A549 (cell line): ENCODE data around the gene KNCN. TPM values are rescaled to one million over a fixed set of nuclear protein-coding genes. Genes with fewer than 3 reads are reported as not detected.

Experiments used
- ATAC-seq, 2 experiments: fragments of 200-7000 bp in 1 of 2; fragments of >200 bp in 1 of 2; cut with Nextera tagmentation in 1 of 2; cut with Tn5 transposase in 1 of 2; 3 replicates each; pipeline versions ENCODE4 v1.8.0 to v1.9.1; 2018 to 2020; ENCODE audit warnings: mild to moderate bottlenecking in 1 of 2, moderate library complexity in 1 of 2
- CTCF ChIA-PET: fragments of 300-600 bp; sonication (Branson Sonifier 250); formaldehyde crosslinking; extraction: SDS; loops from one replicate; lab custom pipeline; 2021; ENCODE audit warnings: antibody characterized with exemption, inconsistent platforms; lab: Yijun Ruan, JAX
- POLR2A ChIA-PET: fragments of 350-600 bp; formaldehyde crosslinking; extraction: SDS; loops from one replicate; lab custom pipeline; 2021; ENCODE audit warnings: antibody characterized with exemption, inconsistent platforms; lab: Yijun Ruan, JAX
- DNase-seq, 2 experiments: peaks; one replicate each; pipeline versions ENCODE4 v3.0.0 to v3.0.0-alpha.2; 2011 to 2016; ENCODE audit warnings: low read depth in 1 of 2, low spot score in 1 of 2
- FAIRE-seq: peaks from 2 replicates; lab custom pipeline; 2011; peaks lifted over from hg19 to GRCh38; lab: Jason Lieb, UNC
- H3K27ac ChIP-seq, 2 experiments: fragments of >200 bp; sonication (Bioruptor Twin); formaldehyde crosslinking; 3 replicates each; pipeline ENCODE4 v1.5.1; 2016 to 2017
- H3K4me1 ChIP-seq: fragments of >200 bp; sonication (Bioruptor Twin); formaldehyde crosslinking; 3 replicates; pipeline ENCODE4 v1.6.1; 2016
- H3K4me2 ChIP-seq: fragments of >200 bp; sonication (Bioruptor Twin); formaldehyde crosslinking; 3 replicates; pipeline ENCODE4 v1.6.1; 2016
- H3K4me3 ChIP-seq: fragments of >200 bp; sonication (Bioruptor Twin); formaldehyde crosslinking; 3 replicates; pipeline ENCODE4 v1.5.1; 2016
- H3K9me3 ChIP-seq: fragments of >200 bp; sonication (Bioruptor Twin); formaldehyde crosslinking; 3 replicates; pipeline ENCODE4 v1.6.1; 2016
- CHD4 ChIP-seq: fragments of 200-600 bp; sonication (generic); IDR thresholded peaks from 2 replicates; pipeline ENCODE4 v1.6.1; 2016; ENCODE audit warnings: antibody characterized with exemption, mild to moderate bottlenecking, borderline replicate concordance
- EHF ChIP-seq: fragments of 250-450 bp; sonication (Bioruptor Pico); IDR thresholded peaks from 2 replicates; pipeline ENCODE4 v1.5.0; 2020; ENCODE audit warnings: mild to moderate bottlenecking
- EHMT2 ChIP-seq: fragments of 200-600 bp; sonication (generic); IDR thresholded peaks from 2 replicates; pipeline ENCODE4 v1.6.1; 2016; ENCODE audit warnings: antibody characterized with exemption, low read depth, mild to moderate bottlenecking, moderate library complexity
- FOSB ChIP-seq: fragments of 250-450 bp; sonication (Bioruptor Pico); IDR thresholded peaks from 2 replicates; pipeline ENCODE4 v1.5.0; 2020; ENCODE audit warnings: mild to moderate bottlenecking, moderate library complexity
- FOSL2 ChIP-seq, 2 experiments: fragments of 450-650 bp in 1 of 2; fragments of >200 bp in 1 of 2; sonication (Bioruptor Twin) in 1 of 2; formaldehyde crosslinking; IDR thresholded peaks; 2 replicates each; pipeline versions ENCODE4 v1.5.0 to v1.6.1; 2016 to 2020; ENCODE audit warnings: mild to moderate bottlenecking in 1 of 2, moderate library complexity in 1 of 2
- FOXS1 ChIP-seq: fragments of 250-450 bp; sonication (Bioruptor Pico); IDR thresholded peaks from 2 replicates; pipeline ENCODE4 v1.5.0; 2020; ENCODE audit warnings: mild to moderate bottlenecking, moderate library complexity
- HDAC2 ChIP-seq: fragments of 200-600 bp; sonication (generic); IDR thresholded peaks from 2 replicates; pipeline ENCODE4 v1.6.1; 2016
- HOXA7 ChIP-seq: fragments of 250-450 bp; sonication (Bioruptor Pico); IDR thresholded peaks from 2 replicates; pipeline ENCODE4 v1.5.0; 2020; ENCODE audit warnings: mild to moderate bottlenecking, moderate library complexity
- NPAS2 ChIP-seq: fragments of 250-450 bp; sonication (Bioruptor Pico); IDR thresholded peaks from 2 replicates; pipeline ENCODE4 v1.8.0; 2022; ENCODE audit warnings: mild to moderate bottlenecking, moderate library complexity, borderline replicate concordance
- RAD21 ChIP-seq, 2 experiments: fragments of >200 bp in 1 of 2; sonication (Bioruptor Twin) in 1 of 2; formaldehyde crosslinking in 1 of 2; IDR thresholded peaks in 1 of 2; conservative IDR thresholded peaks in 1 of 2; 2 replicates in 1 of 2; 3 replicates in 1 of 2; pipeline ENCODE4 v1.6.1; 2012 to 2018; ENCODE audit warnings: inconsistent platforms in 1 of 2
- RARB ChIP-seq: fragments of 250-450 bp; sonication (Bioruptor Pico); IDR thresholded peaks from 2 replicates; pipeline ENCODE4 v1.8.0; 2021; ENCODE audit warnings: mild to moderate bottlenecking, moderate library complexity
- RCOR1 ChIP-seq: fragments of 150-350 bp; IDR thresholded peaks from 2 replicates; pipeline ENCODE4 v1.6.1; 2014; ENCODE audit warnings: antibody characterized with exemption, low read length, low read depth
- RFX5 ChIP-seq: fragments of 450-650 bp; IDR thresholded peaks from 2 replicates; pipeline ENCODE4 v1.7.1; 2014; ENCODE audit warnings: antibody characterized with exemption, mild to moderate bottlenecking, moderate library complexity
- SREBF2 ChIP-seq: fragments of 450-650 bp; IDR thresholded peaks from 2 replicates; pipeline ENCODE4 v1.6.1; 2014; ENCODE audit warnings: mild to moderate bottlenecking, moderate library complexity
- TP53 ChIP-seq: fragments of 250-450 bp; sonication (Bioruptor Pico); IDR thresholded peaks from 2 replicates; pipeline ENCODE4 v1.5.0; 2021; ENCODE audit warnings: mild to moderate bottlenecking, moderate library complexity
- ZFP36 ChIP-seq: fragments of 450-650 bp; IDR thresholded peaks from 2 replicates; pipeline ENCODE4 v1.6.1; 2014; ENCODE audit warnings: borderline replicate concordance; ENCODE audit not compliant: partially characterized antibody
- whole genome bisulfite sequencing: methylation state at CpG from one replicate; pipeline ENCODE4 v1.1.6; 2017; ENCODE audit errors: missing lambda C conversion rate; 5-methylcytosine and 5-hydroxymethylcytosine counted together
- polyA plus RNA-seq, 4 experiments: library from polyadenylated mRNA; depleted of rRNA in 3 of 4; stranded (reverse); fragments of >200 nt; fragmentation: RNase III in 1 of 4; extraction: RNeasy Plus Mini Kit Qiagen cat#74134 plus additional on column Dnase treatment in 1 of 4; gene quantifications; 2 replicates in 3 of 4; 3 replicates in 1 of 4; pipeline ENCODE4 v1.2.3, GENCODE V29; 2011 to 2017
- TF ChIP-seq, protein P1 (sequence below): IDR thresholded peaks from 2 replicates; pipeline ENCODE4 v1.6.1; 2012
- TF ChIP-seq, protein P2 (sequence below): fragments of 250-450 bp; sonication (Bioruptor Pico); IDR thresholded peaks from 2 replicates; pipeline ENCODE4 v1.5.0; 2021; ENCODE audit warnings: mild to moderate bottlenecking, moderate library complexity, borderline replicate concordance
- TF ChIP-seq, protein P3 (sequence below): fragments of >200 bp; sonication (Bioruptor Twin); formaldehyde crosslinking; IDR thresholded peaks from 3 replicates; pipeline ENCODE4 v1.6.1; 2016

KNCN gene
- polyA plus RNA-seq, 2 of the 4 experiments (the other 2 are of a cell fraction): not detected

DNA sequence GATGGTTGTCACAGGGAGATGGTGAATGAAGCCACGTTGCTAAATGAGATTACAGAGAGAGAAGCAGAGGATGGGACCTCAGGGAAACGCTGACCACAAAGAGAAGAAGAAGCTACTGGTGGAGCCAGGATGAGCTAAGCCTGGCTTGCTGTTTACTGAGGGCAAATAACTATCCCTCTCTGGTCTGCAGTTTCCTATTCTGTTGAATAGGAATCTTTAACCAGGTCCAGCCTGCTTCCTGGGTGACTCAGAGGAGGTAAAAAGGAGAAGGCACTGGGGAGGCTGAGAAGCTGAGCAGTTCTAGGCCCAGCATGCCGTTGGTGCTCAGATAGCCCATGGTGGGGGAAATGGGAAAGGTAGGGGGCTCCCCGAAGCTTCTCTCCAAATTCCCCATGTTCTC is 32.2 kb downstream of the KNCN start:
- DNase-seq (no peak), ATAC-seq (no peak)
- CTCF ChIA-PET: interaction anchor here (1.5 to 6.5 kb wide), 6 partner anchors 9 to 72 kb away, joined by 4 to 56 read pairs (median 6); no protein-coding TSS in a partner anchor
- 56% methylated on average over 3 of the region's 4 CpGs for WGBS
- H3K4me1 ChIP-seq: peaks cover 80% of the 10 kb centered on the region
- TF ChIP-seq ZFP36 (peak; percentile 23), EHMT2 (no peak), RFX5 (no peak)
- TF ChIP-seq, all 56 proteins: peak for 1
- no peak for FAIRE-seq
- H3K4me3 ChIP-seq: no peak overlapping the region
- POLR2A ChIA-PET: no interaction called here
- H3K27ac ChIP-seq: peak overlapping the region; percentile 85 to 97
- peak overlapping the region; percentile 53 for H3K4me2 ChIP-seq
- H3K9me3 ChIP-seq: no peaks in the 10 kb centered on the region

DNA sequence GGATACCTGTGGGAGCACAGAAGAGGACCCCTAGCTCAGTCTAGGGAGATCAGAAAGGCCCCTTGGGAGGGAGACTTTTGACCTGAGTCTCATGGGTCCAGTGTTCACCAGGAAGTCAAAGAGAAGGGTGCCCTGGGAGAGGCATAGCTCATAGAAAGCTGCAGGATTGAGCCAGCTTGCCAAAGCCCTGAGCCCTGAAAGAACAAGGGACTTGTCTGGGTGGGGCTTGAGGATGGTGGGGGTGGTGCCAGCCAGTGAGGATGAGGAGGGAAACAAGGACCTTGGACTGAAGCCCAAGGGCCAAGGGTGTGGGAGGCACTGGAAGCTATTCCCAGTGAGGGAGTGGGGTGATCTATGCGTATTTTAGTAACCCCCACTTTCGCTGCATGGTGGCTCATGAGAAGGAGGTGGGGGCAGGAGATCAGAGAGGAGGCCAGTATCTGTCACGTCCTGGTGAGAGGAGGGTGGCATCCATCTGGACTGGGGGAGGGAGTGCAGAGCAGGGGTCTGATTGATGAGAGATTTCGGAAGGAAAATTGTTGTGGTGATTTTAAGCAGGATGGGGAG is 33.4 kb downstream of the KNCN start:
- ChIA-PET CTCF (interaction anchor here (0.6 to 6.5 kb wide), 5 partner anchors 10 to 160 kb away, joined by 3 to 56 read pairs (median 15); no protein-coding TSS in a partner anchor), POLR2A (no interaction called here)
- H3K4me3 ChIP-seq: no peak overlapping the region
- no peaks in the 10 kb centered on the region for H3K9me3 ChIP-seq
- peaks cover 68% of the 10 kb centered on the region for H3K4me1 ChIP-seq
- FAIRE-seq (no peak), ATAC-seq (no peak), DNase-seq (no peak)
- WGBS: 88% methylated on average over 4 of the region's 4 CpGs
- H3K4me2 ChIP-seq: peak overlapping the region; percentile 35
- H3K27ac ChIP-seq: peak overlapping the region; percentile 85 to 97; a peak in 5 of 6 replicates
- no peak for TF ChIP-seq EHMT2
- TF ChIP-seq, protein P1, sequence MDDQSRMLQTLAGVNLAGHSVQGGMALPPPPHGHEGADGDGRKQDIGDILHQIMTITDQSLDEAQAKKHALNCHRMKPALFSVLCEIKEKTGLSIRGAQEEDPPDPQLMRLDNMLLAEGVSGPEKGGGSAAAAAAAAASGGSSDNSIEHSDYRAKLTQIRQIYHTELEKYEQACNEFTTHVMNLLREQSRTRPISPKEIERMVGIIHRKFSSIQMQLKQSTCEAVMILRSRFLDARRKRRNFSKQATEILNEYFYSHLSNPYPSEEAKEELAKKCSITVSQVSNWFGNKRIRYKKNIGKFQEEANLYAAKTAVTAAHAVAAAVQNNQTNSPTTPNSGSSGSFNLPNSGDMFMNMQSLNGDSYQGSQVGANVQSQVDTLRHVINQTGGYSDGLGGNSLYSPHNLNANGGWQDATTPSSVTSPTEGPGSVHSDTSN: no peak
- no peak for TF ChIP-seq EHF (CRISPR knock-in tag)
- TF ChIP-seq RARB: no peak
- TF ChIP-seq CHD4: no peak
- no peak for TF ChIP-seq RCOR1
- TF ChIP-seq FOSB: no peak
- no peak for TF ChIP-seq RAD21 (conservative IDR thresholded peaks at IDR 0.05 in 1 of 2, IDR thresholded peaks at IDR 0.05 in 1 of 2)
- no peak for TF ChIP-seq SREBF2
- TF ChIP-seq, protein P2, sequence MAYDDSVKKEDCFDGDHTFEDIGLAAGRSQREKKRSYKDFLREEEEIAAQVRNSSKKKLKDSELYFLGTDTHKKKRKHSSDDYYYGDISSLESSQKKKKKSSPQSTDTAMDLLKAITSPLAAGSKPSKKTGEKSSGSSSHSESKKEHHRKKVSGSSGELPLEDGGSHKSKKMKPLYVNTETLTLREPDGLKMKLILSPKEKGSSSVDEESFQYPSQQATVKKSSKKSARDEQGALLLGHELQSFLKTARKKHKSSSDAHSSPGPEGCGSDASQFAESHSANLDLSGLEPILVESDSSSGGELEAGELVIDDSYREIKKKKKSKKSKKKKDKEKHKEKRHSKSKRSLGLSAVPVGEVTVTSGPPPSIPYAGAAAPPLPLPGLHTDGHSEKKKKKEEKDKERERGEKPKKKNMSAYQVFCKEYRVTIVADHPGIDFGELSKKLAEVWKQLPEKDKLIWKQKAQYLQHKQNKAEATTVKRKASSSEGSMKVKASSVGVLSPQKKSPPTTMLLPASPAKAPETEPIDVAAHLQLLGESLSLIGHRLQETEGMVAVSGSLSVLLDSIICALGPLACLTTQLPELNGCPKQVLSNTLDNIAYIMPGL (CRISPR knock-in tag): no peak
- TF ChIP-seq FOSL2 (IDR thresholded peaks at IDR 0.05): no peak
- no peak for TF ChIP-seq FOSL2 (CRISPR knock-in tag; IDR thresholded peaks at IDR 0.05)
- no peak for TF ChIP-seq FOXS1 (CRISPR knock-in tag)
- TF ChIP-seq NPAS2 (CRISPR knock-in tag): no peak
- TF ChIP-seq TP53 (CRISPR knock-in tag): no peak
- no peak for TF ChIP-seq HOXA7 (CRISPR knock-in tag)
- TF ChIP-seq, protein P3, sequence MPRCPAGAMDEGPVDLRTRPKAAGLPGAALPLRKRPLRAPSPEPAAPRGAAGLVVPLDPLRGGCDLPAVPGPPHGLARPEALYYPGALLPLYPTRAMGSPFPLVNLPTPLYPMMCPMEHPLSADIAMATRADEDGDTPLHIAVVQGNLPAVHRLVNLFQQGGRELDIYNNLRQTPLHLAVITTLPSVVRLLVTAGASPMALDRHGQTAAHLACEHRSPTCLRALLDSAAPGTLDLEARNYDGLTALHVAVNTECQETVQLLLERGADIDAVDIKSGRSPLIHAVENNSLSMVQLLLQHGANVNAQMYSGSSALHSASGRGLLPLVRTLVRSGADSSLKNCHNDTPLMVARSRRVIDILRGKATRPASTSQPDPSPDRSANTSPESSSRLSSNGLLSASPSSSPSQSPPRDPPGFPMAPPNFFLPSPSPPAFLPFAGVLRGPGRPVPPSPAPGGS: no peak
- no peak for TF ChIP-seq HDAC2
